Stimulated activated CD8-positive, alpha-beta memory T cell treated with anti-CD3 and anti-CD28 coated beads, Interleukin-12 subunit alpha, Interleukin-12 subunit beta, amount 100 ng/mL, for 4 hours (primary cell): ENCODE measurements around the gene WDPCP.
"Not testable (repeated sequence)": the region's sequence is repeated elsewhere in the genome, so short reads cannot be mapped to it uniquely, and the experiment has no call there.

Source experiments
- DNase-seq: peaks from one replicate; pipeline ENCODE4 v3.0.0-alpha.2; 2020; ENCODE audit warnings: low read depth

WDPCP gene

GRCh38 chr2:63539416-63540162 is 48.7 kb downstream of the WDPCP start:
- no peak for DNase-seq

- no peak for DNase-seq
These were observed 49.9 kb downstream of the WDPCP start for GRCh38 chr2:63538390-63538789.

GRCh38 chr2:63537306-63537705 is 51.0 kb downstream of the WDPCP start:
- DNase-seq, result no peak

- DNase-seq, result no peak
These were observed 57.5 kb downstream of the WDPCP start for GRCh38 chr2:63530704-63531279.

- DNase-seq, result no peak
These were observed 62.4 kb downstream of the WDPCP start for GRCh38 chr2:63525905-63526304.

- no peak for DNase-seq
These were observed 65.3 kb downstream of the WDPCP start for GRCh38 chr2:63522950-63523349.

- DNase-seq, result no peak
These were observed 67.5 kb downstream of the WDPCP start for GRCh38 chr2:63520793-63521192.

- no peak for DNase-seq
These were observed 73.5 kb downstream of the WDPCP start for GRCh38 chr2:63514781-63515180.

- DNase-seq, result no peak
These were observed 74.0 kb downstream of the WDPCP start for GRCh38 chr2:63514237-63514716.

- no peak for DNase-seq
These were observed 82.0 kb downstream of the WDPCP start for GRCh38 chr2:63506320-63506719.

- DNase-seq, result no peak
These were observed 84.5 kb downstream of the WDPCP start for GRCh38 chr2:63503818-63504217.

GRCh38 chr2:63500398-63500797 is 87.9 kb downstream of the WDPCP start:
- DNase-seq, result no peak

GRCh38 chr2:63497576-63497975 is 90.7 kb downstream of the WDPCP start:
- no peak for DNase-seq

- no peak for DNase-seq
These were observed 93.3 kb downstream of the WDPCP start for GRCh38 chr2:63494968-63495367.

GRCh38 chr2:63494100-63494499 is 94.2 kb downstream of the WDPCP start:
- no peak for DNase-seq

GRCh38 chr2:63488118-63488713 is 100.1 kb downstream of the WDPCP start:
- DNase-seq, result no peak

GRCh38 chr2:63486861-63487290 is 101.4 kb downstream of the WDPCP start:
- no peak for DNase-seq

GRCh38 chr2:63484901-63485300 is 103.4 kb downstream of the WDPCP start:
- DNase-seq, result no peak

GRCh38 chr2:63484481-63484880 is 103.8 kb downstream of the WDPCP start:
- no peak for DNase-seq

GRCh38 chr2:63477686-63478085 is 110.6 kb downstream of the WDPCP start:
- DNase-seq, result no peak

- not testable (repeated sequence) for DNase-seq
These were observed 119.0 kb downstream of the WDPCP start for GRCh38 chr2:63469313-63469712.

GRCh38 chr2:63465633-63466032 is 122.6 kb downstream of the WDPCP start:
- DNase-seq, result no peak

GRCh38 chr2:63463142-63463541 is 125.1 kb downstream of the WDPCP start:
- no peak for DNase-seq
